GM12878 (cell line): ENCODE measurements around the gene CSTF1.

ENCODE experiments used
- POLR2A ChIP-seq: IDR thresholded peaks from 2 replicates; pipeline ENCODE4 v1.6.1; 2011; ENCODE audit warnings: low read depth, mild to moderate bottlenecking, low read length
- TF ChIP-seq, protein P1 (sequence below), 3 experiments: IDR thresholded peaks in 2 of 3; conservative IDR thresholded peaks in 1 of 3; 2 replicates each; pipeline ENCODE4 v1.5.1; 2011; ENCODE audit warnings: low read depth in 3 of 3, low read length in 3 of 3, mild to moderate bottlenecking in 3 of 3, control low read depth in 2 of 3, moderate library complexity in 2 of 3, inconsistent platforms in 1 of 3, mixed read lengths in 1 of 3; ENCODE audit not compliant: control insufficient read depth in 2 of 3, insufficient read depth in 1 of 3; ENCODE audit errors: extremely low read depth in 1 of 3
- TF ChIP-seq, protein P2 (sequence below): fragments of 450-650 bp; IDR thresholded peaks from 2 replicates; pipeline ENCODE4 v1.6.1; 2014; ENCODE audit warnings: mild to moderate bottlenecking

DNA sequence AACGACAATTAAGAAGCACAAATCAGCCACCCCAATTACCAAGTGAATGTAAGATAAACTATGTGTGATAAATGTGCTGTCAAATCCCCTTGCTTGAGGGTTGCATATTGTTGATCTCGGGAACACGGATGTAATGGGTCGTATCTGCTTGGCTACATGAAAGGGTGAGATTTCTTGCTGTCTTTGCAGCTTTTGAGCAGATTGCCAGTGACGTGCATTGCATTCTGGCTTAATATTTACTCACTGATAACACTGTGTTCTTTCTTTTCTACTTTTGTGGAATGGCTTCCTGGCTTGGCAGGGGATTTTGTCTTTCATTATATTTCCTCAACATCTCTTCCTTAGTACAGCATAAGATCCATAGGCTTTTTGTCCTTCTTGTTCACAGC lies 44.1 kb upstream of the CSTF1 start:
- no peak for TF ChIP-seq POLR2A
- TF ChIP-seq, protein P1, sequence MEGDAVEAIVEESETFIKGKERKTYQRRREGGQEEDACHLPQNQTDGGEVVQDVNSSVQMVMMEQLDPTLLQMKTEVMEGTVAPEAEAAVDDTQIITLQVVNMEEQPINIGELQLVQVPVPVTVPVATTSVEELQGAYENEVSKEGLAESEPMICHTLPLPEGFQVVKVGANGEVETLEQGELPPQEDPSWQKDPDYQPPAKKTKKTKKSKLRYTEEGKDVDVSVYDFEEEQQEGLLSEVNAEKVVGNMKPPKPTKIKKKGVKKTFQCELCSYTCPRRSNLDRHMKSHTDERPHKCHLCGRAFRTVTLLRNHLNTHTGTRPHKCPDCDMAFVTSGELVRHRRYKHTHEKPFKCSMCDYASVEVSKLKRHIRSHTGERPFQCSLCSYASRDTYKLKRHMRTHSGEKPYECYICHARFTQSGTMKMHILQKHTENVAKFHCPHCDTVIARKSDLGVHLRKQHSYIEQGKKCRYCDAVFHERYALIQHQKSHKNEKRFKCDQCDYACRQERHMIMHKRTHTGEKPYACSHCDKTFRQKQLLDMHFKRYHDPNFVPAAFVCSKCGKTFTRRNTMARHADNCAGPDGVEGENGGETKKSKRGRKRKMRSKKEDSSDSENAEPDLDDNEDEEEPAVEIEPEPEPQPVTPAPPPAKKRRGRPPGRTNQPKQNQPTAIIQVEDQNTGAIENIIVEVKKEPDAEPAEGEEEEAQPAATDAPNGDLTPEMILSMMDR (IDR thresholded peaks at IDR 0.05 in 2 of 3, conservative IDR thresholded peaks at IDR 0.05 in 1 of 3; ENCODE audit: control insufficient read depth in 2 of 3, extremely low read depth in 1 of 3, insufficient read depth in 1 of 3, low read depth in 3 of 3, low read length in 3 of 3), result no peak
- TF ChIP-seq, protein P2, sequence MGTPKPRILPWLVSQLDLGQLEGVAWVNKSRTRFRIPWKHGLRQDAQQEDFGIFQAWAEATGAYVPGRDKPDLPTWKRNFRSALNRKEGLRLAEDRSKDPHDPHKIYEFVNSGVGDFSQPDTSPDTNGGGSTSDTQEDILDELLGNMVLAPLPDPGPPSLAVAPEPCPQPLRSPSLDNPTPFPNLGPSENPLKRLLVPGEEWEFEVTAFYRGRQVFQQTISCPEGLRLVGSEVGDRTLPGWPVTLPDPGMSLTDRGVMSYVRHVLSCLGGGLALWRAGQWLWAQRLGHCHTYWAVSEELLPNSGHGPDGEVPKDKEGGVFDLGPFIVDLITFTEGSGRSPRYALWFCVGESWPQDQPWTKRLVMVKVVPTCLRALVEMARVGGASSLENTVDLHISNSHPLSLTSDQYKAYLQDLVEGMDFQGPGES, result no peak
